Cardiac muscle cell (in vitro differentiated cells and primary cell): Measurements from ENCODE around the gene RPL11. TPM values are rescaled to one million over a fixed set of nuclear protein-coding genes. Genes with fewer than 3 reads are reported as not detected.
A peak's percentile ranks its signal among the peaks of the same experiment; 100 is the strongest.

Experiments used
- DNase-seq, 2 donors: peaks; one replicate each; pipeline versions ENCODE4 v3.0.0 to v3.0.0-alpha.2; 2010 to 2017; ENCODE audit warnings: low read depth in 1 of 2, low spot score in 1 of 2
- H3K27ac ChIP-seq: fragments of 200-600 bp; sonication (generic); 2 replicates; pipeline ENCODE4 v1.5.1; 2016
- H3K27me3 ChIP-seq: fragments of 200-600 bp; sonication (generic); 2 replicates; pipeline ENCODE4 v1.6.0; 2016; ENCODE audit warnings: control low read depth
- H3K36me3 ChIP-seq: fragments of 200-600 bp; sonication (generic); 2 replicates; pipeline ENCODE4 v1.5.1; 2016; ENCODE audit warnings: control low read depth
- H3K4me1 ChIP-seq: fragments of 200-600 bp; sonication (generic); 2 replicates; pipeline ENCODE4 v1.8.1; 2017; ENCODE audit warnings: low read depth, mild to moderate bottlenecking, mixed run types
- H3K4me3 ChIP-seq: fragments of 200-600 bp; sonication (generic); 2 replicates; pipeline ENCODE4 v1.5.1; 2016; ENCODE audit warnings: mild to moderate bottlenecking
- H3K9me3 ChIP-seq: fragments of 200-600 bp; sonication (generic); 2 replicates; pipeline ENCODE4 v1.5.1; 2017; ENCODE audit warnings: low read depth, mild to moderate bottlenecking, control low read depth
- CTCF ChIP-seq: IDR thresholded peaks from 2 replicates; pipeline ENCODE4 v1.5.1; 2012; ENCODE audit warnings: low read depth, mild to moderate bottlenecking, low read length
- polyA plus RNA-seq: library from polyadenylated mRNA; unstranded; fragments of >200 nt; fragmentation: Nextera tagmentation; extraction: Ambion mirVana; gene quantifications from 2 replicates; pipeline ENCODE4 v1.2.1, GENCODE V29; 2016
- total RNA-seq: library from RNA; depleted of rRNA; stranded (reverse); fragments of >200 nt; gene quantifications from 2 replicates; pipeline ENCODE4 v1.2.3, GENCODE V29; 2016

The RPL11 gene
- total and polyA plus RNA-seq, 2 experiments from 2014 or later = 590 to 1,627 TPM

- TF ChIP-seq CTCF = no peak
- no peak for DNase-seq
- H3K36me3 ChIP-seq = no peaks in the 10 kb centered on the region
- H3K9me3 ChIP-seq = no peaks in the 10 kb centered on the region
- H3K4me1 ChIP-seq = no peaks in the 10 kb centered on the region
- H3K27me3 ChIP-seq = no peaks in the 10 kb centered on the region
- H3K27ac ChIP-seq = no peak overlapping the region
- no peak overlapping the region for H3K4me3 ChIP-seq
These were observed 30.9 kb upstream of the RPL11 start for GRCh38 chr1:23660671-23661070.

DNA sequence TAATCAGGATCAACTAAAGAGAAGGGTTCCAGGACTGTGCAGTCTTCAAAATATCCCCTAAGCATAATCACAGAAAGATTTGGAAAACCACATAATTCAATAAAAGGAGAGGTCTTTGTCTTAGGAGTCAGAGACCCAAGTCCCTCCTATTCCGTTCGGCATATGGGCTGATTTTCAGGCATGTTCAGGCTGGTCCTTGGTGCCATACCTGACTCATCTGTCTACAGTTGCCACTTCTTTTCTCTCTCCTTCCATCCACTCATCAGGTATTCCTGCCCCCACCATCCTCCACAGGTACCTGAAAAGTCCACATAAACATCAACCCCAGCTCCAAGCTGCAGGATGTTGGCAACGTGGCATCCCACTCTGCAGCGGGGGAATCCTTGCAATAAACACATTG lies 29.7 kb upstream of the RPL11 start:
- Histone ChIP-seq H3K9me3 (no peaks in the 10 kb centered on the region), H3K4me1 (peaks cover under 1% of the 10 kb centered on the region), H3K27me3 (no peaks in the 10 kb centered on the region), H3K27ac (no peak overlapping the region), H3K36me3 (no peaks in the 10 kb centered on the region), H3K4me3 (no peak overlapping the region)
- DNase-seq = no peak
- no peak for TF ChIP-seq CTCF

GRCh38 chr1:23664837-23665795 lies 26.5 kb upstream of the RPL11 start:
- peak; percentile 39 for TF ChIP-seq CTCF
- no peak overlapping the region for H3K4me3 ChIP-seq

GRCh38 chr1:23667411-23667810 lies 24.2 kb upstream of the RPL11 start:
- H3K4me1 ChIP-seq = peaks cover 6% of the 10 kb centered on the region
- H3K27ac ChIP-seq = peak overlapping the region; percentile 60
- no peaks in the 10 kb centered on the region for H3K9me3 ChIP-seq
- no peak for DNase-seq
- TF ChIP-seq CTCF = no peak
- H3K36me3 ChIP-seq = no peaks in the 10 kb centered on the region
- no peaks in the 10 kb centered on the region for H3K27me3 ChIP-seq
- no peak overlapping the region for H3K4me3 ChIP-seq

More at GRCh38 chr1:23664837-23665795, 26.5 kb upstream of the RPL11 start:
- peak; percentile 60 to 66 for DNase-seq
- Histone ChIP-seq H3K9me3 (no peaks in the 10 kb centered on the region), H3K27me3 (no peaks in the 10 kb centered on the region), H3K27ac (peak overlapping the region; percentile 4), H3K36me3 (no peaks in the 10 kb centered on the region), H3K4me1 (peaks cover 6% of the 10 kb centered on the region)

DNA sequence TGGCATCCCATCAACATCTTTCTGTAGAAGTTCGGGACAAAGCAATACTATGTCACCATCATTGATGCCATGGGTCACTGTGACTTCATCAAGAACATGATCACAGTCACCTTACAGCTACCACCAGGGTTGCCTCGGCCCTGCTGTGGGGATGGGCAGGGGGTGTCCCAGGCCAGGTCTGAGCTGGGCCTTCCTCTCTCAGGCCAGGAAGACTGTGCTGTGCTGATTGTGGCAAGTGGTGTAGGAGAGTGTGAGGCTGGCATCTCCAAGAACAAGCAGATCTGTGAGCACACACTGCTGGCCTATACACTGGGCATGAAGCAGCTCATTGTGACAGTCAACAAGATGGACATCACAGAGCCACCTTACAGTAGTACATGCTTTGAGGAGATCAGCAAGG lies 20.9 kb upstream of the RPL11 start:
- no peak for DNase-seq
- no peak for TF ChIP-seq CTCF
- no peaks in the 10 kb centered on the region for H3K36me3 ChIP-seq
- no peak overlapping the region for H3K27ac ChIP-seq
- no peak overlapping the region for H3K4me3 ChIP-seq
- no peaks in the 10 kb centered on the region for H3K9me3 ChIP-seq
- H3K4me1 ChIP-seq = peaks cover 6% of the 10 kb centered on the region
- peaks cover 2% of the 10 kb centered on the region for H3K27me3 ChIP-seq
